ENCODE results near the gene PLPPR3. TPM values are rescaled to one million over a fixed set of nuclear protein-coding genes. Genes with fewer than 3 reads are reported as not detected.

PLPPR3 gene
- total and polyA plus RNA-seq, 9 of the 15 experiments (the other 6 are each of a cell fraction or from before 2014, with no cell fraction given), result 0.01 to 48.2 (median 8.6) TPM

- peak overlapping the region; percentile 5; the same call in 1 of the 3 replicates for H3K27ac ChIP-seq (ENCODE audit: extremely low read depth, low read depth, low read length)
- no peaks in the 10 kb centered on the region for H3K9me1 ChIP-seq (ENCODE audit: control insufficient read depth, insufficient read depth, low read length)
- H3K9ac ChIP-seq (ENCODE audit: insufficient read depth in 1 of 2, low read depth in 2 of 2, low read length in 2 of 2), result peak overlapping the region in 1 of 2 experiments; percentile 73; a peak in 3 of 4 replicates
- BruUV-seq (replicated peaks), result no TSS peak
- POLR2A ChIA-PET, result no interaction called here
- H3K9me3 ChIP-seq (replicated peaks; ENCODE audit: control insufficient read depth, insufficient read depth, low read depth, low read length), result no peaks in the 10 kb centered on the region
- ATAC-seq (peak; percentile 72), DNase-seq (ENCODE audit: extremely low read depth in 1 of 4, low spot score in 3 of 4) (peak; percentile 41 to 57 (median 48)), FAIRE-seq (no peak)
- intact Hi-C loops (cut with micrococcal nuclease) (no loop called here), in situ Hi-C loops (cut with MboI) (no loop called here)
- H3K4me2 ChIP-seq (ENCODE audit: insufficient read depth, low read length), result peak overlapping the region; percentile 4; the same call in 1 of the 2 replicates
- H2AFZ ChIP-seq (ENCODE audit: low read depth, low read length), result peak overlapping the region; percentile 67
- CTCF ChIA-PET (ENCODE audit: low intra/inter-chr PET ratio), result no interaction called here
- no peaks in the 10 kb centered on the region for H3K27me3 ChIP-seq (ENCODE audit: control insufficient read depth in 2 of 2, insufficient read depth in 2 of 2, low read length in 2 of 2)
- H3K79me2 ChIP-seq (ENCODE audit: control insufficient read depth, insufficient read depth, low read length), result no peaks in the 10 kb centered on the region
- WGBS (ENCODE audit: insufficient coverage, low coverage, missing lambda C conversion rate), result 25% methylated on average over 21 of the region's 28 CpGs
- H3K4me1 ChIP-seq (replicated peaks in 1 of 2; ENCODE audit: control insufficient read depth in 2 of 2, insufficient read depth in 2 of 2, low read length in 2 of 2), result peaks cover 5 to 52% of the 10 kb centered on the region in 2 experiments; a peak in 3 of 5 replicates
- no peaks in the 10 kb centered on the region for H4K20me1 ChIP-seq (replicated peaks; ENCODE audit: control insufficient read depth, insufficient read depth, low read length)
- no peak overlapping the region for H3K4me3 ChIP-seq
- H3K36me3 ChIP-seq (ENCODE audit: control insufficient read depth, insufficient read depth, low read length), result no peaks in the 10 kb centered on the region
- no peak for TF ChIP-seq NR1H2 (CRISPR knock-in tag; IDR thresholded peaks at IDR 0.05)
- no peak for TF ChIP-seq BCL6 (CRISPR knock-in tag; IDR thresholded peaks at IDR 0.05)
- TF ChIP-seq PYGO2 (tag; IDR thresholded peaks at IDR 0.05), result no peak
- TF ChIP-seq NCOR1 (IDR thresholded peaks at IDR 0.05), result no peak
- peak; percentile 73 for TF ChIP-seq ZFP36 (IDR thresholded peaks at IDR 0.05; ENCODE audit: low read depth, low read length, partially characterized antibody)
- TF ChIP-seq FOXP4 (CRISPR knock-in tag; IDR thresholded peaks at IDR 0.05; ENCODE audit: borderline replicate concordance), result no peak
- no peak for TF ChIP-seq SREBF1 (IDR thresholded peaks at IDR 0.05; ENCODE audit: borderline replicate concordance, low read depth, low read length)
- no peak for TF ChIP-seq CREBBP (IDR thresholded peaks at IDR 0.05; ENCODE audit: low read depth, low read length)
- peak; percentile 93 for TF ChIP-seq ADNP (tag; IDR thresholded peaks at IDR 0.05)
- no peak for TF ChIP-seq DACH1 (IDR thresholded peaks at IDR 0.05; ENCODE audit: partially characterized antibody)
- peak; percentile 56 for TF ChIP-seq TFAP4 (CRISPR knock-in tag; IDR thresholded peaks at IDR 0.05; ENCODE audit: borderline replicate concordance)
- no peak for TF ChIP-seq ILF3 (IDR thresholded peaks at IDR 0.05; ENCODE audit: borderline replicate concordance)
- peak; percentile 91 for TF ChIP-seq CEBPB (tag; IDR thresholded peaks at IDR 0.05)
- no peak for TF ChIP-seq POLR3A (IDR thresholded peaks at IDR 0.05; ENCODE audit: borderline replicate concordance, extremely low read depth, insufficient read depth, insufficient read length)
- no peak for TF ChIP-seq NCOA2 (IDR thresholded peaks at IDR 0.05; ENCODE audit: partially characterized antibody in 2 of 2)
- no peak for TF ChIP-seq BCLAF1 (IDR thresholded peaks at IDR 0.05; ENCODE audit: borderline replicate concordance in 1 of 2, control insufficient read depth in 1 of 2, low read depth in 2 of 2, low read length in 1 of 2)
Measured at GRCh38 chr19:850221-850978, 28.6 kb upstream of the PLPPR3 start.

Measured in K562 (cell line).